T-cell (primary cell): ENCODE results near the gene MTX3. TPM values are rescaled to one million over a fixed set of nuclear protein-coding genes. Genes with fewer than 3 reads are reported as not detected.

Experiments used
- ATAC-seq, 4 experiments: fragments of 200-7000 bp in 3 of 4; fragments of 150-1000 bp in 1 of 4; cut with Tn5 transposase; replicated peaks in 1 of 4; 1 replicate in 3 of 4; 2 replicates in 1 of 4; pipeline ENCODE4 v1.10.0; 2021; ENCODE audit warnings: moderate library complexity in 3 of 4, mild to moderate bottlenecking in 2 of 4, moderate number of reproducible peaks in 1 of 4
- CTCF ChIA-PET, 2 donors: fragments of 300-600 bp; sonication (Branson Sonifier 250); formaldehyde crosslinking; loops; one replicate each; lab custom pipeline; 2022; ENCODE audit warnings: antibody characterized with exemption in 2 of 2; lab: Charles Lee
- POLR2A ChIA-PET, 2 donors: fragments of 300-600 bp; sonication (Branson Sonifier 250); formaldehyde crosslinking; loops; one replicate each; lab custom pipeline; 2022; ENCODE audit warnings: antibody characterized with exemption in 2 of 2; lab: Charles Lee
- DNase-seq, 35 experiments: peaks; one replicate each; pipeline versions ENCODE4 v3.0.0 to v3.0.0-alpha.2; 2013 to 2023
- H3K27ac ChIP-seq: one replicate; pipeline ENCODE4 v1.5.1; 2013; ENCODE audit warnings: low read length
- H3K27me3 ChIP-seq, 2 experiments: replicated peaks in 1 of 2; 1 replicate in 1 of 2; 2 replicates in 1 of 2; pipeline versions ENCODE4 v1.6.1 to v1.7.0; 2013; ENCODE audit warnings: low read length in 1 of 2, mixed read lengths in 1 of 2; ENCODE audit not compliant: control insufficient read depth in 2 of 2, insufficient read depth in 2 of 2; ENCODE audit errors: extremely low read depth in 1 of 2
- H3K36me3 ChIP-seq, 2 donors: 1 replicate in 1 of 2; 2 replicates in 1 of 2; pipeline versions ENCODE4 v1.6.1 to v1.7.0; 2013; ENCODE audit warnings: low read length in 1 of 2; ENCODE audit not compliant: control insufficient read depth in 2 of 2, insufficient read depth in 1 of 2; ENCODE audit errors: extremely low read depth in 1 of 2
- H3K4me1 ChIP-seq, 2 experiments: 1 replicate in 1 of 2; 2 replicates in 1 of 2; pipeline versions ENCODE4 v1.6.1 to v1.7.0; 2013; ENCODE audit warnings: low read length in 2 of 2, mixed read lengths in 1 of 2; ENCODE audit not compliant: insufficient read depth in 2 of 2, control insufficient read depth in 1 of 2; ENCODE audit errors: extremely low read depth in 1 of 2
- H3K4me3 ChIP-seq, 2 donors: 1 replicate in 1 of 2; 2 replicates in 1 of 2; pipeline versions ENCODE4 v1.5.1 to v1.7.0; 2013; ENCODE audit warnings: mild to moderate bottlenecking in 2 of 2, low read length in 1 of 2, moderate library complexity in 1 of 2; ENCODE audit not compliant: control insufficient read depth in 1 of 2; ENCODE audit errors: extremely low read depth in 1 of 2
- H3K9me3 ChIP-seq: 2 replicates; pipeline ENCODE4 v1.7.0; 2013
- H3K27ac Mint-ChIP-seq, 2 donors: one replicate each; pipeline ENCODE4 v1.8.0; 2020 to 2021; ENCODE audit warnings: mild to moderate bottlenecking in 2 of 2, mixed read lengths in 2 of 2
- H3K27me3 Mint-ChIP-seq, 2 donors: one replicate each; pipeline ENCODE4 v1.8.0; 2021 to 2022; ENCODE audit warnings: mixed read lengths in 2 of 2
- H3K36me3 Mint-ChIP-seq: one replicate; pipeline ENCODE4 v1.8.0; 2021; ENCODE audit warnings: mixed read lengths
- H3K4me1 Mint-ChIP-seq, 3 donors: one replicate each; pipeline ENCODE4 v1.8.0; 2020 to 2022; ENCODE audit warnings: mixed read lengths in 3 of 3, mild to moderate bottlenecking in 1 of 3
- H3K4me3 Mint-ChIP-seq, 3 donors: one replicate each; pipeline ENCODE4 v1.8.0; 2020 to 2022; ENCODE audit warnings: mild to moderate bottlenecking in 3 of 3, mixed read lengths in 3 of 3, moderate library complexity in 3 of 3
- H3K9me3 Mint-ChIP-seq, 3 donors: one replicate each; pipeline ENCODE4 v1.8.0; 2020 to 2022; ENCODE audit warnings: mixed read lengths in 3 of 3
- WGBS: methylation state at CpG from one replicate; pipeline ENCODE4 v1.1.5; 2013; ENCODE audit warnings: missing lambda C conversion rate; ENCODE audit not compliant: insufficient coverage; 5-methylcytosine and 5-hydroxymethylcytosine counted together
- total RNA-seq, 35 experiments: library from RNA in 6 of 35; stranded (reverse) in 6 of 35; fragments of 120-200 nt in 1 of 35; gene quantifications; one replicate each; pipeline versions ENCODE4 v1.2.1 to v1.2.4 and lab custom pipeline; 2013 to 2026

Gene MTX3
- total RNA-seq, 5 donors from 2014 or later (not counting 1 experiment from before 2014, with no cell fraction given) = 17.9 to 28.7 (median 21.0) TPM

DNA sequence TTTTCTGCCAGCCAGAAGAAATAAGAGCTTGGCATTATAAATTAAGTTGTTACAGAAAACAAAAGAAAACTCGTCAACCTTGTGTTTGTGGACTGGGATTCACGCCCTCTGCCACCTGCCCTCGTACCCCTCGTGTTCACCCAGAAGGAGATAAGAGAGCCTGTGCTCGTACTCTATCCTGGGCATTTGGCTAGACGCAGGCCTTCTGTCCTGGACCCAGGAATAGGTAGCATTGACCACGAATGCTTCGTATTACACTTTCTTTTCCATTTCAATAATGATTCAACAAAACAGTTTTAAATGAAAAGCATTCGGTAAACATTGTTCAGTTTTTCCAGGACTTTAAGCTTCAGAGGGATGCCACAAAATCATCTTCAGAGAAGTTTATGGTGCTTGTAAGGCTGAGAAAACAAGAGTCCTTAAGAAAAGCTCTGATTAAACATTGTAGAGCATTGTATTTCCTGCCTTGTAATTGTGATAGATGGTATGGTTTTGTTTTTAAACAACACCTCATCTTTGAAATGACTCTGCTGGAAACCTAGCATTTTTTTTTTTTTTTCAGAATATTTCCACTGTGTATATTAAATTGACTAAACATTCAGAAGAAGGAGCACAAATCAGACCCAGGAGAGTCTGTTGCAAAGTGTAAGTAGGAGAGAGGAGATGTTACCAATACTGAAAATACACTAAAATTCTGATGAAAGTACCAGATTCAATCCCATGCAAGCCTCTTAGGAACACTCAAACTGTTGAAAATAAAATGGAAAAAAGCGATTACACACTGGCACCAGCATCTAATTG lies 27.6 kb downstream of the MTX3 start:
- ATAC-seq (no peak), DNase-seq (no peak)
- POLR2A ChIA-PET = interaction anchor here in 1 of 2 donors (0.6 kb wide), 1 partner anchor 1036 kb away, joined by 5 read pairs; no protein-coding TSS in a partner anchor
- Mint-ChIP-seq H3K4me3 (no peak overlapping the region), H3K27ac (no peak overlapping the region), H3K27me3 (peaks cover 8 to 12% of the 10 kb centered on the region in 2 donors), H3K36me3 (no peaks in the 10 kb centered on the region), H3K9me3 (no peaks in the 10 kb centered on the region), H3K4me1 (peaks cover 0 to 6% (median 0%) of the 10 kb centered on the region in 3 donors)
- H3K9me3 ChIP-seq = no peaks in the 10 kb centered on the region
- no peak overlapping the region for H3K27ac ChIP-seq
- no peaks in the 10 kb centered on the region for H3K4me1 ChIP-seq
- no peak overlapping the region for H3K4me3 ChIP-seq
- 67% methylated on average over 7 of the region's 10 CpGs for WGBS
- H3K36me3 ChIP-seq = no peaks in the 10 kb centered on the region
- H3K27me3 ChIP-seq = peaks cover 0 to 4% of the 10 kb centered on the region in 2 experiments
- CTCF ChIA-PET = no interaction called here

DNA sequence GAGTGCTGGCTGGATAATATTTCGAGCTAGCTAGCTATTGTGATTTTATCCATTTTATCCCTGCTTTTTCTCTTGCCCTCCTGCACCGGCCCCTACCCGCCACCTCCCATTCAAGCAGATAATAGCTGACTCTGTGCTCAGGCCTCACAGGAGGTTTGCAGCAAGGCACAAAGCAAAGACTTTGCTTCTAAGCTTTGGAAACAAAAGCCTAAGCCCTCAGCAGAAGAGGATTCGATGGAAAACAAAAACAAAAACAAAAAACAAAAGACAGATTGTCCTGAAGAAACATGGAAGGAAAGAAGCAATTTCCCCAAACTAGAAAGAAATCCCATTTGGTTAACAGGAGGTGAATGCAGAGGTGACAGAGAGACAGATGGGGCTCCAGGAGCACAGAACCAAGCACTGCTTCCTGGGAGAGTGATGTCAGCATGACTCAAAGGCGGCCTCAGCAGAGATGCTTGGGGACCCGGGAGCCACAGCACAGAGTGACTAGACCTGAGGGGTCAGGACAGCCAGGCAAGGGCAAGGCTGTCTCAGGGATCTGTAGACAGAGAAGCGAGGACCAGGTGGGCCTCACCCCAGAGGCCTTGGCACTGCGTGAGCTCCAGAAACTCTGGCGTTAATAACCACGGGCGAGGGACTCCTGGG lies 28.4 kb downstream of the MTX3 start:
- Mint-ChIP-seq H3K9me3 (no peaks in the 10 kb centered on the region), H3K27ac (no peak overlapping the region), H3K4me1 (peaks cover 0 to 6% (median 0%) of the 10 kb centered on the region in 3 donors), H3K27me3 (peaks cover 6 to 12% of the 10 kb centered on the region in 2 donors), H3K36me3 (no peaks in the 10 kb centered on the region), H3K4me3 (no peak overlapping the region)
- Histone ChIP-seq H3K4me1 (no peaks in the 10 kb centered on the region), H3K27ac (no peak overlapping the region), H3K36me3 (no peaks in the 10 kb centered on the region), H3K27me3 (peaks cover 0 to 4% of the 10 kb centered on the region in 2 experiments), H3K4me3 (no peak overlapping the region), H3K9me3 (no peaks in the 10 kb centered on the region)
- ChIA-PET POLR2A (interaction anchor here in 1 of 2 donors (0.6 kb wide), 1 partner anchor 1035 kb away, joined by 5 read pairs; no protein-coding TSS in a partner anchor), CTCF (no interaction called here)
- WGBS = 70% methylated on average over 6 of the region's 11 CpGs
- ATAC-seq (no peak), DNase-seq (no peak)

- Mint-ChIP-seq H3K4me1 (peaks cover 0 to 6% (median 0%) of the 10 kb centered on the region in 3 donors), H3K27ac (no peak overlapping the region), H3K27me3 (peaks cover 4 to 10% of the 10 kb centered on the region in 2 donors), H3K9me3 (no peaks in the 10 kb centered on the region), H3K36me3 (no peaks in the 10 kb centered on the region), H3K4me3 (no peak overlapping the region)
- no peaks in the 10 kb centered on the region for H3K36me3 ChIP-seq
- ChIA-PET CTCF (no interaction called here), POLR2A (no interaction called here)
- H3K27me3 ChIP-seq = peaks cover 0 to 4% of the 10 kb centered on the region in 2 experiments
- no peak overlapping the region for H3K27ac ChIP-seq
- 90% methylated on average over 6 of the region's 9 CpGs for whole genome bisulfite sequencing
- no peaks in the 10 kb centered on the region for H3K4me1 ChIP-seq
- no peak for DNase-seq
- H3K4me3 ChIP-seq = no peak overlapping the region
- no peaks in the 10 kb centered on the region for H3K9me3 ChIP-seq
- ATAC-seq = no peak
Observed at GRCh38 chr5:79961716-79962574, 29.1 kb downstream of the MTX3 start.

GRCh38 chr5:79959407-79959806 lies 31.7 kb downstream of the MTX3 start:
- H3K27me3 ChIP-seq = peaks cover 0 to 4% of the 10 kb centered on the region in 2 experiments
- H3K27ac Mint-ChIP-seq = no peak overlapping the region
- WGBS = 65% methylated on average over 4 of the region's 8 CpGs
- no peak for DNase-seq
- no peak overlapping the region for H3K27ac ChIP-seq
- H3K4me1 Mint-ChIP-seq = peaks cover 0 to 6% (median 0%) of the 10 kb centered on the region in 3 donors
- H3K4me1 ChIP-seq = no peaks in the 10 kb centered on the region
- no peaks in the 10 kb centered on the region for H3K36me3 Mint-ChIP-seq
- H3K36me3 ChIP-seq = no peaks in the 10 kb centered on the region
- ChIA-PET CTCF (no interaction called here), POLR2A (no interaction called here)
- peaks cover 5 to 13% of the 10 kb centered on the region in 2 donors for H3K27me3 Mint-ChIP-seq
- ATAC-seq = no peak
- H3K9me3 Mint-ChIP-seq = no peaks in the 10 kb centered on the region
- no peak overlapping the region for H3K4me3 ChIP-seq
- H3K9me3 ChIP-seq = no peaks in the 10 kb centered on the region
- H3K4me3 Mint-ChIP-seq = no peak overlapping the region

GRCh38 chr5:79955941-79956670 lies 35.0 kb downstream of the MTX3 start:
- DNase-seq = no peak
- no peaks in the 10 kb centered on the region for H3K9me3 ChIP-seq
- CTCF ChIA-PET = no interaction called here
- H3K4me3 Mint-ChIP-seq = no peak overlapping the region
- WGBS = 83% methylated on average over 5 of the region's 6 CpGs
- H3K9me3 Mint-ChIP-seq = peaks cover 0 to 5% (median 0%) of the 10 kb centered on the region in 3 donors
- no peaks in the 10 kb centered on the region for H3K27me3 ChIP-seq
- POLR2A ChIA-PET = no interaction called here
- no peaks in the 10 kb centered on the region for H3K36me3 Mint-ChIP-seq
- H3K4me3 ChIP-seq = no peak overlapping the region
- no peaks in the 10 kb centered on the region for H3K36me3 ChIP-seq
- no peak overlapping the region for H3K27ac Mint-ChIP-seq
- H3K4me1 ChIP-seq = no peaks in the 10 kb centered on the region
- no peak overlapping the region for H3K27ac ChIP-seq
- H3K27me3 Mint-ChIP-seq = peaks cover 3 to 13% of the 10 kb centered on the region in 2 donors
- no peaks in the 10 kb centered on the region for H3K4me1 Mint-ChIP-seq
- ATAC-seq = no peak
